Measurements from ENCODE around the gene MIEF1.

DNA sequence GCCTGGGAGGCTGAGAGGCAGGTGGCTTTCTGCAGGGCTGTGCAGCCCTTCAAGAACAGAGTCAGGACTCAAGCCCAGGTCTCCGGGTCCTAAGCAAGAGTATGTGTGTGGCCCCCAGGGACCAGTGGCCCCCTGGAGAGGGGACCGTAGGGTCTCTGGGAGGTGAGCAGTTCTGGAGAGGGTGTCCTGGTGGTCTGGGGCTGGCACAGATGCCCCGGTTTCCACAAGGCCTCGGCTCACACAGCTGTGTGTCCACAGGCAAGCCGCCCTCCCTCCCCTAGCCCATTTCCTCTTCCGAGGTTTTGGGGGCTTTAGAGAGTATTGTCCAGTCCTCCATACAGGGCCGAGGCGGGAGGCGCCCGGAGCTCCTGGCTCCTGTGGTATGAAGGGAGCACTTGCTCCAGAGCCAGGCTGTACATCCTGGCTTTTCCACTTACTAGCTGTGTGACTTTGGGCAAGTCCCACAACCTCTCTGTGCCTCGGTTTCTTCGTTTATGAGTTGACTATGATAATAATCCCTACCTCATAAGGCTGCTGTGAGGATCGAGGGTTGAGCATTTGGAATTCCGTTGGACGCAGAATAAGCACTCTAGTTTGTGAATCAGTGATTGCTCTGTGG lies 33.9 kb downstream of the MIEF1 start:
- TF ChIP-seq, protein P1, sequence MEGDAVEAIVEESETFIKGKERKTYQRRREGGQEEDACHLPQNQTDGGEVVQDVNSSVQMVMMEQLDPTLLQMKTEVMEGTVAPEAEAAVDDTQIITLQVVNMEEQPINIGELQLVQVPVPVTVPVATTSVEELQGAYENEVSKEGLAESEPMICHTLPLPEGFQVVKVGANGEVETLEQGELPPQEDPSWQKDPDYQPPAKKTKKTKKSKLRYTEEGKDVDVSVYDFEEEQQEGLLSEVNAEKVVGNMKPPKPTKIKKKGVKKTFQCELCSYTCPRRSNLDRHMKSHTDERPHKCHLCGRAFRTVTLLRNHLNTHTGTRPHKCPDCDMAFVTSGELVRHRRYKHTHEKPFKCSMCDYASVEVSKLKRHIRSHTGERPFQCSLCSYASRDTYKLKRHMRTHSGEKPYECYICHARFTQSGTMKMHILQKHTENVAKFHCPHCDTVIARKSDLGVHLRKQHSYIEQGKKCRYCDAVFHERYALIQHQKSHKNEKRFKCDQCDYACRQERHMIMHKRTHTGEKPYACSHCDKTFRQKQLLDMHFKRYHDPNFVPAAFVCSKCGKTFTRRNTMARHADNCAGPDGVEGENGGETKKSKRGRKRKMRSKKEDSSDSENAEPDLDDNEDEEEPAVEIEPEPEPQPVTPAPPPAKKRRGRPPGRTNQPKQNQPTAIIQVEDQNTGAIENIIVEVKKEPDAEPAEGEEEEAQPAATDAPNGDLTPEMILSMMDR (IDR thresholded peaks at IDR 0.05; ENCODE audit: low read length): no peak
- no peak for TF ChIP-seq EZH2 (IDR thresholded peaks at IDR 0.05; ENCODE audit: borderline replicate concordance, low read length)

Data from OCI-LY1 (cell line).